K562 (cell line): Measurements from ENCODE around the gene RIMS3. TPM values are rescaled to one million over a fixed set of nuclear protein-coding genes. Genes with fewer than 3 reads are reported as not detected.

Experiments
- BCLAF1 ChIP-seq, 2 experiments: fragments of 450-650 bp in 1 of 2; IDR thresholded peaks; 2 replicates each; pipeline ENCODE4 v1.6.1; 2011 to 2017; ENCODE audit warnings: low read depth in 2 of 2, antibody characterized with exemption in 1 of 2, borderline replicate concordance in 1 of 2, low read length in 1 of 2, mild to moderate bottlenecking in 1 of 2, mixed read lengths in 1 of 2; ENCODE audit not compliant: control insufficient read depth in 1 of 2
- CBX5 ChIP-seq: IDR thresholded peaks from 2 replicates; pipeline ENCODE4 v1.6.1; 2014; ENCODE audit warnings: low read depth, borderline replicate concordance
- E2F3 ChIP-seq: fragments of 250-450 bp; sonication (Bioruptor Pico); IDR thresholded peaks from 2 replicates; pipeline ENCODE4 v1.4.0; 2020; ENCODE audit warnings: mild to moderate bottlenecking
- FIP1L1 ChIP-seq: fragments of 200-400 bp; formaldehyde crosslinking; IDR thresholded peaks from 2 replicates; pipeline ENCODE4 v1.6.1; 2018; ENCODE audit warnings: mild to moderate bottlenecking, low read depth, low read length; ENCODE audit not compliant: poor library complexity, severe bottlenecking
- FOS ChIP-seq: IDR thresholded peaks from 3 replicates; pipeline ENCODE4 v1.6.1; 2011; ENCODE audit not compliant: insufficient read length; ENCODE audit errors: extremely low read depth
- GTF2E2 ChIP-seq: fragments of 200-800 bp; sonication (Bioruptor generic); IDR thresholded peaks from 2 replicates; pipeline ENCODE4 v1.6.1; 2016; ENCODE audit warnings: missing genetic modification characterization, missing compliant biosample characterization
- HCFC1 ChIP-seq: IDR thresholded peaks from 2 replicates; pipeline ENCODE4 v1.6.1; 2012; ENCODE audit warnings: low read depth, low read length, improper control_type of control experiment
- MBD2 ChIP-seq: sonication (generic); IDR thresholded peaks from 2 replicates; pipeline ENCODE4 v1.6.1; 2016; ENCODE audit warnings: low read depth, borderline replicate concordance
- MCM7 ChIP-seq, 2 experiments: fragments of 450-650 bp; IDR thresholded peaks; 2 replicates each; pipeline ENCODE4 v1.6.1; 2016 to 2018
- NFE2L1 ChIP-seq: fragments of 450-650 bp; IDR thresholded peaks from 2 replicates; pipeline ENCODE4 v1.6.1; 2016; ENCODE audit warnings: missing genetic modification characterization, low read depth, mild to moderate bottlenecking, missing compliant biosample characterization, moderate library complexity, borderline replicate concordance
- NRF1 ChIP-seq, 2 experiments: fragments of 450-650 bp; IDR thresholded peaks in 1 of 2; conservative IDR thresholded peaks in 1 of 2; 2 replicates each; pipeline ENCODE4 v1.6.1; 2014; ENCODE audit warnings: mild to moderate bottlenecking in 2 of 2
- PTRF ChIP-seq: fragments of 450-650 bp; IDR thresholded peaks from 2 replicates; pipeline ENCODE4 v1.6.1; 2016; ENCODE audit warnings: mild to moderate bottlenecking, missing genetic modification characterization, missing compliant biosample characterization
- RB1 ChIP-seq: fragments of 450-650 bp; IDR thresholded peaks from 2 replicates; pipeline ENCODE4 v1.6.1; 2017; ENCODE audit warnings: low read depth, mild to moderate bottlenecking
- RBM25 ChIP-seq: fragments of 200-400 bp; formaldehyde crosslinking; IDR thresholded peaks from 2 replicates; pipeline ENCODE4 v1.6.1; 2018; ENCODE audit warnings: low read length, low read depth, moderate library complexity; ENCODE audit not compliant: severe bottlenecking
- SMARCA4 ChIP-seq: fragments of 450-650 bp; IDR thresholded peaks from 2 replicates; pipeline ENCODE4 v1.6.1; 2016
- SMC3 ChIP-seq: conservative IDR thresholded peaks from 2 replicates; pipeline ENCODE4 v1.6.1; 2011; ENCODE audit warnings: low read depth, low read length, improper control_type of control experiment; ENCODE audit not compliant: insufficient read depth
- SP2 ChIP-seq: IDR thresholded peaks from 2 replicates; pipeline ENCODE4 v1.6.1; 2011; ENCODE audit warnings: mild to moderate bottlenecking, low read depth, low read length, moderate library complexity; ENCODE audit not compliant: poor library complexity, severe bottlenecking; ENCODE audit errors: extremely low read depth
- TAL1 ChIP-seq: fragments of 450-650 bp; IDR thresholded peaks from 2 replicates; pipeline ENCODE4 v1.6.1; 2016; ENCODE audit warnings: mild to moderate bottlenecking
- TCF7L2 ChIP-seq: fragments of 150-350 bp; IDR thresholded peaks from 2 replicates; pipeline ENCODE4 v1.6.1; 2016; ENCODE audit warnings: low read depth, mild to moderate bottlenecking, low read length, moderate library complexity
- ZEB2 ChIP-seq: fragments of 450-650 bp; IDR thresholded peaks from 2 replicates; pipeline ENCODE4 v1.6.1; 2016
- ZKSCAN3 ChIP-seq: fragments of 250-450 bp; sonication (Bioruptor Pico); IDR thresholded peaks from 2 replicates; pipeline ENCODE4 v1.4.0; 2020
- ZNF263 ChIP-seq: sonication (generic); formaldehyde crosslinking; IDR thresholded peaks from 2 replicates; pipeline ENCODE4 v1.8.0; 2022; ENCODE audit warnings: mild to moderate bottlenecking, missing genetic modification reagents, borderline replicate concordance
- ZNF717 ChIP-seq: fragments of 250-450 bp; sonication (Bioruptor Pico); IDR thresholded peaks from 2 replicates; pipeline ENCODE4 v1.5.0; 2021
- ZNF830 ChIP-seq: fragments of 250-450 bp; sonication (Bioruptor Pico); IDR thresholded peaks from 2 replicates; pipeline ENCODE4 v1.5.0; 2021; ENCODE audit warnings: mild to moderate bottlenecking
- polyA plus RNA-seq, 8 experiments: library from polyadenylated mRNA; depleted of rRNA in 4 of 8; stranded (reverse) in 5 of 8; unstranded in 3 of 8; fragments of >200 nt; fragmentation: Nextera tagmentation in 2 of 8; fragmentation: Illumina TruSeq in 1 of 8; extraction: Ambion mirVana in 2 of 8; extraction: Trizol in 1 of 8; gene quantifications; 2 replicates each; pipeline versions ENCODE4 v1.2.1 to v1.2.3, GENCODE V29; 2011 to 2014; ENCODE audit warnings: inconsistent platforms in 1 of 8, missing spikeins in 1 of 8
- total RNA-seq, 7 experiments: library from RNA; depleted of rRNA in 6 of 7; stranded (reverse); fragments of >200 nt in 6 of 7; fragmentation: Illumina TruSeq in 2 of 7; extraction: Trizol in 2 of 7; gene quantifications; 2 replicates each; pipeline versions ENCODE4 v1.2.1 to v1.2.3, GENCODE V29; 2011 to 2021; ENCODE audit warnings: low replicate concordance in 1 of 7
- TF ChIP-seq, protein P1 (sequence below): fragments of 250-450 bp; sonication (Bioruptor Pico); IDR thresholded peaks from 2 replicates; pipeline ENCODE4 v1.5.0; 2022; ENCODE audit warnings: mild to moderate bottlenecking

The RIMS3 gene
- total and polyA plus RNA-seq, 9 of the 15 experiments (the other 6 are each of a cell fraction or from before 2014, with no cell fraction given) = 0.06 to 1.2 (median 0.59) TPM

GRCh38 chr1:40691538-40692428 is 26.3 kb upstream of the RIMS3 start, which contains the start of gene NFYC (continued):
- TF ChIP-seq TCF7L2 = no peak
- TF ChIP-seq FOS = peak; percentile 59
- peak; percentile 97 for TF ChIP-seq E2F3 (CRISPR knock-in tag)
- peak; percentile 88 to 91 for TF ChIP-seq NRF1 (conservative IDR thresholded peaks at IDR 0.05 in 1 of 2, IDR thresholded peaks at IDR 0.05 in 1 of 2)
- peak; percentile 98 for TF ChIP-seq GTF2E2 (tag)
- TF ChIP-seq MBD2 = peak; percentile 86
- TF ChIP-seq ZNF830 (CRISPR knock-in tag) = peak; percentile 93
- TF ChIP-seq, protein P1, sequence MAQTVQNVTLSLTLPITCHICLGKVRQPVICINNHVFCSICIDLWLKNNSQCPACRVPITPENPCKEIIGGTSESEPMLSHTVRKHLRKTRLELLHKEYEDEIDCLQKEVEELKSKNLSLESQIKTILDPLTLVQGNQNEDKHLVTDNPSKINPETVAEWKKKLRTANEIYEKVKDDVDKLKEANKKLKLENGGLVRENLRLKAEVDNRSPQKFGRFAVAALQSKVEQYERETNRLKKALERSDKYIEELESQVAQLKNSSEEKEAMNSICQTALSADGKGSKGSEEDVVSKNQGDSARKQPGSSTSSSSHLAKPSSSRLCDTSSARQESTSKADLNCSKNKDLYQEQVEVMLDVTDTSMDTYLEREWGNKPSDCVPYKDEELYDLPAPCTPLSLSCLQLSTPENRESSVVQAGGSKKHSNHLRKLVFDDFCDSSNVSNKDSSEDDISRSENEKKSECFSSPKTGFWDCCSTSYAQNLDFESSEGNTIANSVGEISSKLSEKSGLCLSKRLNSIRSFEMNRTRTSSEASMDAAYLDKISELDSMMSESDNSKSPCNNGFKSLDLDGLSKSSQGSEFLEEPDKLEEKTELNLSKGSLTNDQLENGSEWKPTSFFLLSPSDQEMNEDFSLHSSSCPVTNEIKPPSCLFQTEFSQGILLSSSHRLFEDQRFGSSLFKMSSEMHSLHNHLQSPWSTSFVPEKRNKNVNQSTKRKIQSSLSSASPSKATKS (CRISPR knock-in tag) = no peak
- no peak; the same call in 1 of the 2 replicates for TF ChIP-seq SMARCA4
- TF ChIP-seq MCM7 (IDR thresholded peaks at IDR 0.05) = no peak
- TF ChIP-seq CBX5 = no peak
- peak; percentile 62; the same call in 1 of the 2 replicates for TF ChIP-seq ZNF263 (CRISPR knock-in tag)
- TF ChIP-seq SMC3 = no peak
- TF ChIP-seq TAL1 = no peak; the same call in 1 of the 2 replicates
- TF ChIP-seq RBM25 = peak; percentile 99
- peak; percentile 96 for TF ChIP-seq FIP1L1
- no peak for TF ChIP-seq ZKSCAN3 (CRISPR knock-in tag)
- TF ChIP-seq SP2 = no peak
- peak; percentile 66 for TF ChIP-seq HCFC1
- TF ChIP-seq ZEB2 = peak; percentile 59; the same call in 1 of the 2 replicates
- no peak for TF ChIP-seq ZNF717 (CRISPR knock-in tag)
- TF ChIP-seq NFE2L1 (tag) = no peak
- TF ChIP-seq BCLAF1 (IDR thresholded peaks at IDR 0.05; ENCODE audit: borderline replicate concordance in 1 of 2, control insufficient read depth in 1 of 2, low read depth in 2 of 2, low read length in 1 of 2) = no peak
- no peak for TF ChIP-seq PTRF
- TF ChIP-seq RB1 = peak; percentile 98
